Keratinocyte (primary cell): Measurements from ENCODE around the gene NXN.

Experiments
- EZH2 ChIP-seq: IDR thresholded peaks from one replicate; pipeline ENCODE4 v1.6.1; 2012; ENCODE audit warnings: inconsistent platforms, mild to moderate bottlenecking, low read length, moderate library complexity
- TF ChIP-seq, protein P1 (sequence below), 3 experiments: IDR thresholded peaks in 1 of 3; conservative IDR thresholded peaks in 1 of 3; optimal IDR thresholded peaks in 1 of 3; 2 replicates in 2 of 3; 3 replicates in 1 of 3; pipeline versions ENCODE3 to v1.5.1; 2011; ENCODE audit warnings: low read length in 3 of 3, mild to moderate bottlenecking in 3 of 3, moderate library complexity in 2 of 3, control low read depth in 1 of 3, inconsistent platforms in 1 of 3; ENCODE audit not compliant: insufficient read depth in 2 of 3; ENCODE audit errors: extremely low read depth in 1 of 3

DNA sequence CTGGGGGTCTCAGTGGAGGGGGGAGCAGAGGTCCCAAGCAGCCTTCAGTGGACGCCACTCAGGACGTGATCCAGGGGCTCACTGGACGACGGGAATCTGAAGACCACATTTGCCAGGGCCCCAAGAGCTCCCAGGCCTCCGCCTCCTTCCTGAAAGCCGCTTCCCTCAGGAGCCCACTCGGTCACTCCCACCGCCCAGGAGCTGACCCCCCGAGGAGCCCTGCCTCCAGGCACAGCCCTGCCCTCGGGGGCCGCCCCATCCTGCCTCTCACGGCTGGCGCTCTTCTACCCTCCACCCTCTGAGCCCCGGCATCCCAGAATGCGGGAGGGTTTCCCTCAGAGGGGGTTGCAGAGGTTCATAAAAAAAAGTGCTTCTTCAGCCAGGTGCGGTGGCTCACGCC is 41.6 kb upstream of the NXN start:
- TF ChIP-seq, protein P1, sequence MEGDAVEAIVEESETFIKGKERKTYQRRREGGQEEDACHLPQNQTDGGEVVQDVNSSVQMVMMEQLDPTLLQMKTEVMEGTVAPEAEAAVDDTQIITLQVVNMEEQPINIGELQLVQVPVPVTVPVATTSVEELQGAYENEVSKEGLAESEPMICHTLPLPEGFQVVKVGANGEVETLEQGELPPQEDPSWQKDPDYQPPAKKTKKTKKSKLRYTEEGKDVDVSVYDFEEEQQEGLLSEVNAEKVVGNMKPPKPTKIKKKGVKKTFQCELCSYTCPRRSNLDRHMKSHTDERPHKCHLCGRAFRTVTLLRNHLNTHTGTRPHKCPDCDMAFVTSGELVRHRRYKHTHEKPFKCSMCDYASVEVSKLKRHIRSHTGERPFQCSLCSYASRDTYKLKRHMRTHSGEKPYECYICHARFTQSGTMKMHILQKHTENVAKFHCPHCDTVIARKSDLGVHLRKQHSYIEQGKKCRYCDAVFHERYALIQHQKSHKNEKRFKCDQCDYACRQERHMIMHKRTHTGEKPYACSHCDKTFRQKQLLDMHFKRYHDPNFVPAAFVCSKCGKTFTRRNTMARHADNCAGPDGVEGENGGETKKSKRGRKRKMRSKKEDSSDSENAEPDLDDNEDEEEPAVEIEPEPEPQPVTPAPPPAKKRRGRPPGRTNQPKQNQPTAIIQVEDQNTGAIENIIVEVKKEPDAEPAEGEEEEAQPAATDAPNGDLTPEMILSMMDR (optimal IDR thresholded peaks at IDR 0.05 in 1 of 3, IDR thresholded peaks at IDR 0.05 in 1 of 3, conservative IDR thresholded peaks at IDR 0.05 in 1 of 3; ENCODE audit: extremely low read depth in 1 of 3, insufficient read depth in 2 of 3, low read length in 3 of 3) = no peak
- TF ChIP-seq EZH2 = no peak
